ENCODE data around the gene ZBTB17.
"Not testable (repeated sequence)": the region's sequence is repeated elsewhere in the genome, so short reads cannot be mapped to it uniquely, and the experiment has no call there.

DNA sequence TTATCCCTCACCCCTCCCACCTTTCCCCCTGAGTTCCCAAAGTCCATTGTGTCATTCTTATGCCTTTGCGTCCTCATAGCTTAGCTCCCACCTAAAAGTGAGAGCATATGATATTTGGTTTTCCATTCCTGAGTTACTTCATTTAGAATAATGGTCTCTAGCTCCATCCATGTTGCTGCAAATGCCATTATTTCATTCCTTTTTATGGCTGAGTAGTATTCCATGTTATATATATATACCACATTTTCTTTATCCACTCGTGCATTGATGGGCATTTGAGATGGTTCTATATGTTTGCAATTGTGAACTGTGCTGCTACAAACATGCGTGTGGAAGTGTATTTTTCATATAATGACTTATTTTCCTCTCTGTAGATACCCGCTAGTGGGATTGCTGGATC is 2.0 kb upstream of the ZBTB17 start:
- TF ChIP-seq CTCF, POLR2A (IDR thresholded peaks at IDR 0.05): not testable (repeated sequence)

All from heart left ventricle (tissue), 13 donors.